ENCODE measurements around the gene R3HDML. TPM values are rescaled to one million over a fixed set of nuclear protein-coding genes. Genes with fewer than 3 reads are reported as not detected.

Gene R3HDML
- total and polyA plus RNA-seq, 10 of the 15 experiments (the other 5 are each of a cell fraction or from before 2014, with no cell fraction given) = not detected

DNA sequence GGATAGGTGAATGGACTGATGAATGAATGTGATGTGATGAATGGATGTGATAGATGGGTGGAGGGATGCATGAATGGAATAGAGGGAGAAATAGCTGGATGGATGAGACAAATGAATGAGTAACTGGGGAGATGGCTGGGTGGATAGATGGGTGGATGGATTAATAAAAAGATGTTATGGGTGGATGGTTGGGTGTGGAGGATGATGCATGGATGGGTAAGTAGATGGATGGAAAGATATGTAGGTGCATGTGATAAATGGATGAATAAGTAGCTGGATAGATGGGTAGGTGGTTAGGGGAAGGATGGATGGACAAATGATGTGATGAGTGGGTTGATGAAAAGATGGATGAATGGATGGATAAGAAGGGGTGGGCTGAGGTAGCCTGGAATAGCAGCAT is 23.4 kb downstream of the R3HDML start:
- ChIA-PET CTCF (no interaction called here), RAD21 (ENCODE audit: unreplicated experiment) (no interaction called here), POLR2A (no interaction called here), SMC1A (ENCODE audit: uncharacterized antibody, unreplicated experiment) (no interaction called here)
- no peak for DNase-seq (ENCODE audit: low read depth, low spot score)
- Histone ChIP-seq H3K9me3 (replicated peaks; ENCODE audit: control insufficient read depth, insufficient read depth, low read length) (no peaks in the 10 kb centered on the region), H3K79me2 (ENCODE audit: control insufficient read depth, insufficient read depth, low read length) (no peaks in the 10 kb centered on the region), H3K4me3 (no peak overlapping the region), H3K9ac (ENCODE audit: control insufficient read depth, insufficient read depth, low read length) (no peak overlapping the region), H2AFZ (ENCODE audit: control insufficient read depth, low read depth, low read length) (no peak overlapping the region), H3K4me1 (ENCODE audit: control insufficient read depth, insufficient read depth, low read length) (no peaks in the 10 kb centered on the region), H3K27ac (ENCODE audit: control insufficient read depth, insufficient read depth) (no peak overlapping the region), H4K20me1 (ENCODE audit: control insufficient read depth, insufficient read depth) (no peaks in the 10 kb centered on the region), H3K36me3 (ENCODE audit: control insufficient read depth in 2 of 2, insufficient read depth in 2 of 2, low read length in 1 of 2) (no peaks in the 10 kb centered on the region), H3K4me2 (ENCODE audit: control insufficient read depth, insufficient read depth) (no peak overlapping the region), H3K27me3 (replicated peaks in 1 of 2; ENCODE audit: control insufficient read depth in 2 of 2, insufficient read depth in 2 of 2, low read length in 1 of 2) (no peaks in the 10 kb centered on the region; a peak in 1 of 4 replicates)
- in situ Hi-C loops (cut with MboI) = no loop called here
- FAIRE-seq = no peak
- no peak for ATAC-seq
- intact Hi-C loops (cut with micrococcal nuclease; ENCODE audit: unreplicated experiment) = no loop called here
- TF ChIP-seq FOXK2 (IDR thresholded peaks at IDR 0.05) (peak; percentile 7; the same call in 1 of the 2 replicates), BMI1 (IDR thresholded peaks at IDR 0.05; ENCODE audit: borderline replicate concordance) (no peak)
- TF ChIP-seq, protein P1, sequence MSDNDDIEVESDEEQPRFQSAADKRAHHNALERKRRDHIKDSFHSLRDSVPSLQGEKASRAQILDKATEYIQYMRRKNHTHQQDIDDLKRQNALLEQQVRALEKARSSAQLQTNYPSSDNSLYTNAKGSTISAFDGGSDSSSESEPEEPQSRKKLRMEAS (IDR thresholded peaks at IDR 0.05; ENCODE audit: low read depth, low read length) = no peak
- TF ChIP-seq, protein P2, sequence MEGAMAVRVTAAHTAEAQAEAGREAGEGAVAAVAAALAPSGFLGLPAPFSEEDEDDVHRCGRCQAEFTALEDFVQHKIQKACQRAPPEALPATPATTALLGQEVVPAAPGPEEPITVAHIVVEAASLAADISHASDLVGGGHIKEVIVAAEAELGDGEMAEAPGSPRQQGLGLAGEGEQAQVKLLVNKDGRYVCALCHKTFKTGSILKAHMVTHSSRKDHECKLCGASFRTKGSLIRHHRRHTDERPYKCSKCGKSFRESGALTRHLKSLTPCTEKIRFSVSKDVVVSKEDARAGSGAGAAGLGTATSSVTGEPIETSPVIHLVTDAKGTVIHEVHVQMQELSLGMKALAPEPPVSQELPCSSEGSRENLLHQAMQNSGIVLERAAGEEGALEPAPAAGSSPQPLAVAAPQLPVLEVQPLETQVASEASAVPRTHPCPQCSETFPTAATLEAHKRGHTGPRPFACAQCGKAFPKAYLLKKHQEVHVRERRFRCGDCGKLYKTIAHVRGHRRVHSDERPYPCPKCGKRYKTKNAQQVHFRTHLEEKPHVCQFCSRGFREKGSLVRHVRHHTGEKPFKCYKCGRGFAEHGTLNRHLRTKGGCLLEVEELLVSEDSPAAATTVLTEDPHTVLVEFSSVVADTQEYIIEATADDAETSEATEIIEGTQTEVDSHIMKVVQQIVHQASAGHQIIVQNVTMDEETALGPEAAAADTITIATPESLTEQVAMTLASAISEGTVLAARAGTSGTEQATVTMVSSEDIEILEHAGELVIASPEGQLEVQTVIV (IDR thresholded peaks at IDR 0.05; ENCODE audit: borderline replicate concordance, partially characterized antibody) = no peak
- BruUV-seq (replicated peaks) = no TSS peak

DNA sequence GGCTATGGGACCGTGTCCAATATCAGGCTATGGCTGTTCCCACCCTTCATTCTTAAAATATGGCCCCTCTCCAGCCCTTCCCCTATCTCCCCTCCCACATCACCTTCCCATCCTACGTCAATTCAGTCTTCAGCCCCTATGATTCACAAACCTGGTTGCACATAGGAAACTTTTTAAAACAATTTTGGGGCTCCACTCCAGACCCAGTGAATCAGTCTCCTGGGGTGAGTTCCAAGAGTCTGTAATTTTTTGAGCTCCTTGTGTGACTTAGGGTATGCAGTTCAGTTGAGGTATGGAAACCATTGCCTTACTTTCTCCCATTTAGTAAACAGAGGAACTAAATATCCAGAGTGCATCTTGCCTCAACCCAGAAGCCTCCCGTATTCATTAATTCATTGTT is 24.2 kb downstream of the R3HDML start:
- Histone ChIP-seq H4K20me1 (ENCODE audit: control insufficient read depth, insufficient read depth) (no peaks in the 10 kb centered on the region), H3K9me3 (replicated peaks; ENCODE audit: control insufficient read depth, insufficient read depth, low read length) (no peaks in the 10 kb centered on the region), H3K79me2 (ENCODE audit: control insufficient read depth, insufficient read depth, low read length) (no peaks in the 10 kb centered on the region), H3K4me2 (ENCODE audit: control insufficient read depth, insufficient read depth) (no peak overlapping the region), H3K36me3 (ENCODE audit: control insufficient read depth in 2 of 2, insufficient read depth in 2 of 2, low read length in 1 of 2) (no peaks in the 10 kb centered on the region), H3K4me3 (no peak overlapping the region), H3K27ac (ENCODE audit: control insufficient read depth, insufficient read depth) (no peak overlapping the region), H3K9ac (ENCODE audit: control insufficient read depth, insufficient read depth, low read length) (no peak overlapping the region), H3K4me1 (ENCODE audit: control insufficient read depth, insufficient read depth, low read length) (no peaks in the 10 kb centered on the region), H2AFZ (ENCODE audit: control insufficient read depth, low read depth, low read length) (no peak overlapping the region), H3K27me3 (replicated peaks in 1 of 2; ENCODE audit: control insufficient read depth in 2 of 2, insufficient read depth in 2 of 2, low read length in 1 of 2) (no peaks in the 10 kb centered on the region; a peak in 1 of 4 replicates)
- RAD21 ChIA-PET (ENCODE audit: unreplicated experiment) = no interaction called here
- 26% methylated on average over 3 of the region's 3 CpGs for WGBS (ENCODE audit: insufficient coverage, insufficient replicate concordance, low lambda C conversion rate, missing lambda C conversion rate)
- SMC1A ChIA-PET (ENCODE audit: uncharacterized antibody, unreplicated experiment) = no interaction called here
- POLR2A ChIA-PET = no interaction called here
- in situ Hi-C loops (cut with MboI) = no loop called here
- intact Hi-C loops (cut with micrococcal nuclease; ENCODE audit: unreplicated experiment) = no loop called here
- no peak for FAIRE-seq
- no peak for ATAC-seq
- no peak for DNase-seq (ENCODE audit: low read depth, low spot score)
- BruUV-seq (replicated peaks) = no TSS peak
- CTCF ChIA-PET = no interaction called here
- TF ChIP-seq NR2C1 (IDR thresholded peaks at IDR 0.05) = no peak
- no peak for TF ChIP-seq FOXM1 (IDR thresholded peaks at IDR 0.05; ENCODE audit: low read depth, low read length)
- TF ChIP-seq, protein P3, sequence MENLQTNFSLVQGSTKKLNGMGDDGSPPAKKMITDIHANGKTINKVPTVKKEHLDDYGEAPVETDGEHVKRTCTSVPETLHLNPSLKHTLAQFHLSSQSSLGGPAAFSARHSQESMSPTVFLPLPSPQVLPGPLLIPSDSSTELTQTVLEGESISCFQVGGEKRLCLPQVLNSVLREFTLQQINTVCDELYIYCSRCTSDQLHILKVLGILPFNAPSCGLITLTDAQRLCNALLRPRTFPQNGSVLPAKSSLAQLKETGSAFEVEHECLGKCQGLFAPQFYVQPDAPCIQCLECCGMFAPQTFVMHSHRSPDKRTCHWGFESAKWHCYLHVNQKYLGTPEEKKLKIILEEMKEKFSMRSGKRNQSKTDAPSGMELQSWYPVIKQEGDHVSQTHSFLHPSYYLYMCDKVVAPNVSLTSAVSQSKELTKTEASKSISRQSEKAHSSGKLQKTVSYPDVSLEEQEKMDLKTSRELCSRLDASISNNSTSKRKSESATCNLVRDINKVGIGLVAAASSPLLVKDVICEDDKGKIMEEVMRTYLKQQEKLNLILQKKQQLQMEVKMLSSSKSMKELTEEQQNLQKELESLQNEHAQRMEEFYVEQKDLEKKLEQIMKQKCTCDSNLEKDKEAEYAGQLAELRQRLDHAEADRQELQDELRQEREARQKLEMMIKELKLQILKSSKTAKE (IDR thresholded peaks at IDR 0.05; ENCODE audit: low read depth, poor library complexity, severe bottlenecking) = no peak
- TF ChIP-seq, protein P4, sequence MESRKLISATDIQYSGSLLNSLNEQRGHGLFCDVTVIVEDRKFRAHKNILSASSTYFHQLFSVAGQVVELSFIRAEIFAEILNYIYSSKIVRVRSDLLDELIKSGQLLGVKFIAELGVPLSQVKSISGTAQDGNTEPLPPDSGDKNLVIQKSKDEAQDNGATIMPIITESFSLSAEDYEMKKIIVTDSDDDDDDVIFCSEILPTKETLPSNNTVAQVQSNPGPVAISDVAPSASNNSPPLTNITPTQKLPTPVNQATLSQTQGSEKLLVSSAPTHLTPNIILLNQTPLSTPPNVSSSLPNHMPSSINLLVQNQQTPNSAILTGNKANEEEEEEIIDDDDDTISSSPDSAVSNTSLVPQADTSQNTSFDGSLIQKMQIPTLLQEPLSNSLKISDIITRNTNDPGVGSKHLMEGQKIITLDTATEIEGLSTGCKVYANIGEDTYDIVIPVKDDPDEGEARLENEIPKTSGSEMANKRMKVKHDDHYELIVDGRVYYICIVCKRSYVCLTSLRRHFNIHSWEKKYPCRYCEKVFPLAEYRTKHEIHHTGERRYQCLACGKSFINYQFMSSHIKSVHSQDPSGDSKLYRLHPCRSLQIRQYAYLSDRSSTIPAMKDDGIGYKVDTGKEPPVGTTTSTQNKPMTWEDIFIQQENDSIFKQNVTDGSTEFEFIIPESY (IDR thresholded peaks at IDR 0.05) = no peak
- TF ChIP-seq, protein P5, sequence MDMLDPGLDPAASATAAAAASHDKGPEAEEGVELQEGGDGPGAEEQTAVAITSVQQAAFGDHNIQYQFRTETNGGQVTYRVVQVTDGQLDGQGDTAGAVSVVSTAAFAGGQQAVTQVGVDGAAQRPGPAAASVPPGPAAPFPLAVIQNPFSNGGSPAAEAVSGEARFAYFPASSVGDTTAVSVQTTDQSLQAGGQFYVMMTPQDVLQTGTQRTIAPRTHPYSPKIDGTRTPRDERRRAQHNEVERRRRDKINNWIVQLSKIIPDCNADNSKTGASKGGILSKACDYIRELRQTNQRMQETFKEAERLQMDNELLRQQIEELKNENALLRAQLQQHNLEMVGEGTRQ (IDR thresholded peaks at IDR 0.05; ENCODE audit: borderline replicate concordance, low read depth, low read length) = no peak
- no peak for TF ChIP-seq PML (IDR thresholded peaks at IDR 0.05; ENCODE audit: low read length)
- no peak for TF ChIP-seq CREB1 (IDR thresholded peaks at IDR 0.05; ENCODE audit: low read depth)
